Activated CD4-positive, alpha-beta T cell treated with anti-CD3 and anti-CD28 coated beads, Interleukin-2, Interleukin-6, amounts not matched to agents 100 ng/mL and 50 ng/mL, durations not matched to agents 16 hours and 8 hours (primary cell): ENCODE measurements around the gene HPCA.

Experiments used
- DNase-seq: peaks from one replicate; pipeline ENCODE4 v3.0.0-alpha.2; 2020

Gene HPCA

DNA sequence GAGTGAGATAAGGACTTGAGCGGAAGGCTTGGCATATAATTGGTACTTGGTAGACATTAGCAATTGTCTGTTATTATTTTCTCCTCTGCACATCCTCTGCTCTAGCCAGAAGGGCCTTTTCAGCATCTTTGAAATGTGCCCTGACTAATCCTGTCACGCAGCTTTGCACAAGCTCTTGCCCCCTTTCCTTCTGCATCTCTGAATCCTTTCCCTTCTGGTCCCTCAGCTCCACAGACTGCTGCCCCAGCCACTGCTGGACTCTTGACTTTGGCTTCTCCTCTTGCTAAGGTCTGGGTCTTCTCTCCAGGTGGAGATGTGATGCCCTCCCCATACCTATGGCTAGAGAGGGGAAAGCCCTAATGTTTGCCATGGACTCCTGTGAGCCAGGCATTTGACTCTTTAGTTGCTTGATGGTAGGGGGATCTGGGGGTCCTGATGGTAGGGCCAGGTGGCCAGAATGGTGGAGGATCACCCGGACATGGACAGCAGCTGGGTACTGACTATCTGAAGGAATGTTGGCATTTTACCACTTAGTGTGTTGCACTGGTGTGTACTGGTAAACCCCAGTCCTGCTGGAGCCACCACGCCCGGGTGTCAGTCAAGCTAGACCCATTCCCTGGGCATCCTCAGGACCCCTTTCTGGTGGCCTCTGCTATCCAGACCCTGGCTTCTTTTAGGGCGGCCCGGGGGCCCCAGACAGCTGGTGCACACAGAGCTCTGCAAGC is 4.4 kb downstream of the HPCA start:
- DNase-seq = no peak

DNA sequence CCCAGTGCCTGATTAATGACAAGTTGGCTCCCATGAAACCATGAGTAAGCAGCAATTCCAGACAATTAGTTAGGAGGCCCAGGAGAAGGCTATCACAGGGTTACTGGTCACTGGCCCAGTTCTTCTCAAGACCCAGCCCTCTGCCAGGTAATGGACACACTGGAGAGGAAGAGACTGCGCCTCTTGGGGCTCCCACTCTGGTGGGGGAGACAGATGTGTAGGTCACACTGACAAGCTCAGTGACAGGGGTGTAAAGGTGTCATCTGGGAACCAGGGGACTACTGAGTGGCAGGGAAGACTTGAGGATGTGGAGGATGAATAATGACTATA is 4.9 kb downstream of the HPCA start:
- no peak for DNase-seq

DNA sequence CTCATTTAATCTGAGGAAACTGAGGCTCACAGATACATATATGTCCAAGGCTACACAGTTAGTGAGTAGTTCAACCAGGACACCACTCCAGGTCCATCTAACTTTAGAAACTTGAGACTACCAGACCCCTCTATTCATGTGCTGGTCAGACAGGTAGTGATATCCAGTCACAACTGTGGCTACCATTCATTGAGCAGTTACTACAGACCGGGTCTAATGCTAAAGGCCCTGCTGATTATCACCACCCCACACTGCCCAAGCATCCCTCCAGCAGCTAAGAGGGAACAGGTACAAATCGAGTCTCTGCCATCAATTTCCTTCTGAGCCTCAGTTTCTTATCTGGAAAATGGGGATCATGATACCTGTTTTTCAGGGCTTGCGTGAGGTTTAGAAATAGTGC is 5.3 kb downstream of the HPCA start:
- no peak for DNase-seq

DNA sequence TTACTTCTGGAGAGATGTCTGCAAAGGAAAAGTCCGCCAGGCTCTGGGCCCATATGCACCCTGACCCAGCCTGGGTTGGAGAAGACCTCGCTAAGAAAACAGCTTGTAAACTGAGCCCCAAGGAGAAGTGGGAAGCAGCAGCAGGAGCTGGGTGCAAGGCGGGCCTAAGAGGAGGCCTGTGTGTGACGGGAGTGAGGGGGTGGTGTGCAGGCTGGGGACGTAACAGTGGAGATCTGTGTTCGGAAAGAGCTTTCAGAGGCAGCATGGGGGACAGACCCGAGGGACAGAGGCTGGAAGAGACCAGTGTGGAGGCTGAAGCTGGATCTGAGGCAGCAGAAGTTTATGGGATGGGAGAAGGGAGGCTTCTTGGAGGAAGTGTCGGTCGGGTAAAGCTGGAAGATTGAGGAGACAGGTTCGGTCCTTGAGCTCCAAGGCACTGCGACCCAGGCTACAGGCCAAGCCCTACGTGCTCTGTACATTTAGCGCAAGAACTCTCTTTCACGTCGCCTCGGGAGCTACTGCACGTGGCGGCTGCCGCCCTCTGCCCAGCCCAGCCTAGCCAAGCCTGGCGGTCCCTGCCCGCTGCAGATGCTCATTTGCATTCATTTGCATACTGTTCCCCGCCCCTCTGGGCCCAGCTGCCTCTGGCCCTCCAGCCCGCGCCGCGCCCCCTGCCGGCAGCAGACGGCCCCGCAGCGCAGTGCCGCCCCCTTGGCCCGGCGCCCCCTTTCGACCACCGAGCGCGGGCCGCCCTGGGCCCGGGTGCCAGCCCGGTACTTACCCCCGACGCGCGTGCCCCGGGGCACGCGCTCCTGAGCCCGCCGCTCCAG is 6.3 kb downstream of the HPCA start:
- DNase-seq = peak; percentile 52

DNA sequence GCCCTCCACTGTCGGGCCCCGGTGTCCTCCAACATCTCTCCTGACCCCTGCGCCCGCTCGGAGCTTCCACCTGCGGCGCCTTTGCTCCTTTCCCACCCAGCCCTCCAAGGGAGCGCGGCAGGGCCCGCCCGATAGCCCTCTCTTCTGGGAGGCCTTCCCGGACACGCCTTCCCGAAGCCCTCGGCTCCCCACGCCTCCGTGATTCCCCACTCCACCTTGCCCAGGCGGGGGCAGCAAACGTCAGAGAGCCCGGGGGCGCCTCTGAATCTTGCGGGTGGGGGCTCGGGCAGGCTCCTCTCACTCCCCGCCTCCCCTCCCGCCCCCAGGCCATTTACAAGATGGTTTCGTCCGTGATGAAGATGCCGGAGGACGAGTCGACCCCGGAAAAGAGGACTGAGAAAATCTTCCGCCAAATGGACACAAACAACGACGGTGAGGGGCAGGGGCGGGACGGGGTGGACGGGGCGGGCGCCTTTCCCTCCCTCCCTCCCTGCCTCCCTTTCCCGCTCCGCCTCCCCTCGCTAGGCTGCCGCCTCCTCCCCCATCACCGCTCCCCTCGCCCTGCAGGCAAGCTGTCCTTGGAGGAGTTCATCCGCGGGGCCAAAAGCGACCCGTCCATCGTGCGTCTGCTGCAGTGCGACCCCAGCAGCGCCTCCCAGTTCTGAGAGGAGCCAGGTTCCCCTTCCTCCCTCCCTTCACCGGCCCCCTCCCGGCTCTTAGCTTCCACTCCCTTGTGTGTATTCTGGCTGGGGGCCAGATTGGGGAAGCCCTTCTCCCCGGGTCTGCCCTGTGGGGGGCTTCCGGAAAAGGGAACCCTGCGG is 7.1 kb downstream of the HPCA start:
- no peak for DNase-seq

DNA sequence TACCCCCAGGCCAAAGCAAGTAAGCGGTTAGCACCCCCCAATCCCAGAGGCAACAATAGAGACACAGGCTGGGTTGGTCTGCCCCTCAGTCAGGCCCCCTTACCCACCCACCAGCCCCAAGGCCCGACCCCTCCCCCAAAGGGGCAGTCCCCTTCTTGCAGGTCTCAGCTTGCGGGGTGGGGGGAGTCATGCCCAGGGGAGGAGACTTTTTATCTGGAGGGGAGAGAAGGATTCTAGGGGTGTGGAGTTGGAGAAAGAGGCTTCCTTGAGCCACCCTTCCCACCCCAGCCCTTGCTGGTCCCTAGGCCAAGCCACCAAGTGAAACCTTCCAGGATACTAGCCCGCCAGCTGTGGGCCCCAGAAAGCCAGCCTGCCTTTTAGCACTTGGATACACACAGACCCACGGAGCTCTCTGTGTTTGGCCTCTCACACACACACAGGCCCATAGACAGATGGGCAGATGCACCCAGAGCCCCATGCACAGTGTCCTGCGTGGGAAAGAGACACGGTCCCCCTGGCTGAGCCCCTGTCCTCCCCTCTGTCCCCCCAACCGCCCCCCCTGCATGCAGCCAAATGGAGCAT is 7.8 kb downstream of the HPCA start:
- DNase-seq = no peak

DNA sequence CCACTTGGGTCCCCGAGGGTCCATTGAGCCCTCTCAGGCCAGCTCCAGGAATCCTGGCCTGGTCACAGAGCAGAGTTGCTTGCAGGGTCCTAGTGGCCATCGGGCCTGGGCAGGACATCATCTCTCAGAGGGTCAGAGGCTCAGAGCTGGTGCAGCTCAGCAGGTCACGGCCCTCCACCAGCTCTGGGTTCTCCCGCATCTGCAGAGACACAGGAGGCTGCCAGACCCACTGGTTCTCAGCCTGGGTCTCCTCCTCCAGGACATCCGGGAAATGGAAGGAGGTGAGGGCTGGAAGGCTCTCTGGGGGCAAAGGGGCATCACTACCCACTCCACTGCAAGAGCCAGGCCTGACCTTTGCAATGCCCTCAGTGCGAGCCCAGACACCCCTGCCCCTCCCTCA is 8.4 kb downstream of the HPCA start:
- DNase-seq = no peak

DNA sequence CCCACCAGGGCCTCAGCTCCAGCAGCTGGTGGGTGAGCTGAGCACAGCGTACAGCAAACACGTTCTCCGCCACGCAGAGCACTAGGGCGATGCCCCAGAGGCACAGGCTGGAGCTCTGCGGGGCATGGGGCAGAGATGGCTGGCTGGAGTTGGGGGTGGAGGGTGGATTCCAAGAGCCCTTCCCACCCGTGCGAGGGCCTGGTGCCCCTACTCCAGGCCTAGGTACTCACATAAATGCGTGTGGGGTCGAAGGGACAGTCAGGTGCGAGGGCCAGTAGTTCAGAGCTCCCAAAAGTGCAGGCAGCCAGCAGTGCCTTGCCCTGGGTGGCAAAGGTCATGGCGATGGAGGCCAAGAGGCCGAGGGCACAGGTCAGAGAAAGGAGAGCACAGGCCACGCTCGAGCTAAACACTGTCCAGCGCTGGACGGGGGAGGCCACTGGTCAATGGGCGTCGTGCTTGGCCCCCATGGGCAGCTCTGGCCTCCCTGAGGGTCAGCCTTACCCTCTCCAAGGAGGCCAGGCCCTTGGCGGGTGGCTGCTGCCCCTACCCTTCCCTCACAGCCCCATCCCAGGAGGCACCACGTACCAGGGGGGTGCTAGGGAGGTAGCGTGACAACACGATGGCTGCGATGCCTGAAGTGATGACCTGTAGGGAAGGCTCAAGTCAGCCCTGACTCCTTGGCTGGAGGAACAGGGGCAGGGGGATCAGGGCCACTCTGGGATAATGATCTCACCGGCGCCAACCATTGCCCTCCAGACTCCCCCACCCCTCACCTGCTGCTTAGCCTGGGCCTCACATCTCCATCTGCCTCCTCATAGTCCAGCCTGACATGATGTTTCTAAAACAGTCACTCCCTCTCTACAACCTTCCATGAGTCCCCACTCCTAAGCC is 9.3 kb downstream of the HPCA start:
- DNase-seq = no peak

DNA sequence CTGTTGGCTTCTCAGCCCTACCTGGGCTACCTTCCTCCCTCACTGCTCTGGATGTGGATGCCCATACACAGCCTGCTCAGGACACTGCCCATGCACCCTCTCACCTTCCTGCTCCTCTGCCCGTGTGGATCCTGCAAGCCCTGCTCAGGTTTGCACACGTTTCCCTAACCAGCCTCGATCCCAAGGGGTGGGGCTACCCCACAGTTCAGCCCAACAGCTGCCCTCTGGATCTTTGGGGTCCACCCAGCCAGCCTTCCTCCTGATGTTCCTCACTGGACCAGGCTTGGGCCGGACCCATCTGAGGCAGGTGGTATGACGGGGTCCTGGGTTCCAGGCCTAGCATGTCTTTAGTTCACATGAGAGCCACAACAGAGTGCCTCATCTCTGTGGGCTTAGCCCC is 10.2 kb downstream of the HPCA start:
- no peak for DNase-seq

DNA sequence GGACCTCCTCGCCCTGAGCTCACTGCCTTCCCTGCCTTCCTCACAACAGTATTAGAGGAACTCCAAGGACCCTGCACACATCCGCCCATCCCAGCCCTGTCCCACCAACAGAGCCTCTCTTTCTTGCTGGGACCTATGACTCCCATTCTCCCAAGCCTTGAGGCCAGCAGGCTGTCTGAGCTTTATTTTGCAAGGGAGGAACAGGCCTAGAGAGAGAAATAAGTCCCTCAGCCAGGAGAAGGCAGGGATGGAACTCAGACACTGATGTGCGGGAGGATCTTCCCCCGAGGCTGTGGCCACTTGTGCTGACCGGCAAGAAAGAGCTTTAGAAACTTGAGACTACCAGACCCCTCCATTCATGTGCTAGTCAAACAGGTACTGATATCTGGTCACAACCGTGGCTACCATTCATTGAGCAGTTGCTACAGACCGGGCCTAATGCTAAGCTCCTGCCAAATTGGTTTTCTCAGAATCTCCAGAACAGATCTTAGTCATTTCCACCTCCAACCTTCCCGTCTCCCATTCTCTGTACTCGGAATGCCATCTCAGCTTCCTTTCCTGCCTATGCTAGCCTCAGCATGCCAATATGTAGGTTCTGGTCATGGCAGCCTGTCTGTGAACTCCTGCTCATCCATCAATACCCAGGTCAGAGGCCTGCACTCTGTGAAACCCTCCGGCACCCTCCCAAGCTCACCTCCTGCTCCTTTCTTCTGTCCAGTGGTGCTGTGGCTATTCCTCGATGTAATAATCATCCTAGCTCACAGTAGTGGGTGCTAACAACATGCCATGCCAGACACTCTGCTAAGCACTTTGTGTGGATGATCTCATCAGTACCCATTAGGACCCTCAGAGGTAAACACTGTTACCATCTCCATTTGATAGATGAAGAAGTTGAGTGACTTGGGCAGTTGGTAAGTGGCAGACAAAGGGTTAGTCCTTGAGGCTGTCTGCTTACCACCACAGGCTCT is 11.1 kb downstream of the HPCA start:
- DNase-seq = no peak

DNA sequence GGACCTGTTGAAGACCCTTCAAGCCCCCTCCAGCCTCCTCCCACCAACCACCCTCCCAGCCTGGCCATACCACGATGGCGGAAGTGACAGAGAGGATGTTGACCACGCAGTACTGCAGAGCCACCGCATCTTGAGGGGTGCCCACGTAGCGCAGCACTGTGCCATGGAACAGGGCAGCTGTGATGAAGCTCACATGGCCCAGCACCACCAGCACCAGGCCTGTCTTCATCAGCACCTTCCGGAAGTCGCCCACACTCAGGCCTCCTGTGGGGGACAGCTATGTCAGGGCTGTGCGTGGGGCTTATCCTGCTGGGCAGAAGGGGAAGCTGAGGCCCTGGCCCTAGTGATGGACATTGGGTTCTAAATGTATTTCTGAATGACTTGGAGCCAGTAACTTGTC is 11.8 kb downstream of the HPCA start:
- DNase-seq = no peak

DNA sequence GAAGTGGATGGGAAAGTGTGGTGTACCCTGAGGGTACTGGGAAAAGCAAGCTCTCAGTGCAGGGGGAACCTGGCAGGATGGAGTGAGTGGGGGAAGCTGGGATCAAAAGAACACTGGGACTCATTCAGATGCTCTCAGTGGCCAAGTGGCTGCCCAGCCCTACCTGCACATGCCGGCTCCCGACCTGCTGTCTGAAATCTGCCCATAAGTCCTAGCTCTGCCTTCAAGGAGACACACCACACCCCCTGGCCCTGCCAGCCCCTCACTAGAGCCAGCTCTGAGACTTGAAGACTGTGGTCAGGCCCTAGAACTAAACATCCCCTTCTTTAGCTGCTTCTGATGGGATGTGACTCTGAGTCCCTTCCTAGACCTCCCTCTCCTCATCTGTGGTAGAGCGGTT is 12.7 kb downstream of the HPCA start:
- no peak for DNase-seq

DNA sequence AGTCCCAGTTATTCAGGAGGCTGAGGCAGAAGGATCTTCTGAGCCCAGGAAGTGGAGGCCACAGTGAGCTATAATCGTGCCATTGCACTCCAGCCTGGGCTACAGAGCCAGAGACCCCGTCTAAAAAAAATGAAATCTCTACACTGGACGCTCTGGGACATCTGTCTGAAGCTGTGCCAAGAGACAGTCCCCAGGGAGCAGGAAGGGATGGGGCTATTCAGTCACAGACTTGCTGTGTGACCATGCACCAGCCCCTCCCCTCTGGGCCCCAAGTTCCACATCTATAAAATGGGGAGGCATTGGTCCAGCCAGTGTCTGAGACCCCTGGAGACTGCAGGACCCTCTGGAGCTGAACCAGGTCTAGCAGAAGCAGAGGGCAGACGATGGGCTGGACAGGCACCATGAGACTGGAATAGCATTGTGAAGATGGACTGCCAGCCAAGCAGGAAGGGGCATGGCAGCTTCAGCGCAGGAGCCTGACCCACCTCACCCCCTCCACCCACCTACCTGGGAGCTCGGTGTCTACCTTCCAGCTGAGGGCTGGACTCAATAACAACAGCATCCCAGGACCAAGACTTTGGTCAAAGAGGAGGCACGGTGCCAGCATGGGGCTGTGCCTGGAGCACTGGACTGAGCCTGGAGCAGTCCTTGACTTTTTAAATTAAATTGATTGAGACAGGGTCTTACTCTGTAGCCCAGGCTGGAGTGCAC is 13.4 kb downstream of the HPCA start:
- no peak for DNase-seq

DNA sequence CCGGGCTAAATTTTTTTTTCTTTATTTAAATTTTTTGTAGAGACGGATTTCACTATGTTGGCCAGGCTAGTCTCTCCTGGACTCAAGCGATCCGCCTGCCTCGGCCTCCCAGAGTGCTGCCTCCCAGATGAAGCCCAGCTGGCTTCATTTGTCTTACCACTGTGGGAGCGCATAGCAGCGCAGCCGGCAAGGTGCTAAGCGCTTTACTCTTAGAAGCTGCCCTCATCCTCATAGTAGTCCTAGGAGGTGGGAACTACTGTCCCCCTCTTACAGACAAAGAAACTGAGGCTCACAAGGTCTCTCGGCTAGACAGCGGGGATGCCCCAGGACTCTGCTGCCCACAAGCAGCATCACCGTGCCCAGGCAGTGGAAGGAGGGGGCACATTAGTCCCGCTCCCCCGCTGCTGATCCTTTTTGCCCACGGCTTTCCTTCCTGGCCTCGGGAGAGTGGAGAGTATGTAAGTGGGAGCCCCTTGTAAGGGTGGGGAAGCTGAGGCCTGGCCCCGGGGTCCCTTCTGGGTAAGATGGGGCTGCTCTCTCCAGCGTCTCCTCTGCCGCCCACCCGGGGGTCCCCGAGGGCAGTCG is 14.2 kb downstream of the HPCA start:
- no peak for DNase-seq

DNA sequence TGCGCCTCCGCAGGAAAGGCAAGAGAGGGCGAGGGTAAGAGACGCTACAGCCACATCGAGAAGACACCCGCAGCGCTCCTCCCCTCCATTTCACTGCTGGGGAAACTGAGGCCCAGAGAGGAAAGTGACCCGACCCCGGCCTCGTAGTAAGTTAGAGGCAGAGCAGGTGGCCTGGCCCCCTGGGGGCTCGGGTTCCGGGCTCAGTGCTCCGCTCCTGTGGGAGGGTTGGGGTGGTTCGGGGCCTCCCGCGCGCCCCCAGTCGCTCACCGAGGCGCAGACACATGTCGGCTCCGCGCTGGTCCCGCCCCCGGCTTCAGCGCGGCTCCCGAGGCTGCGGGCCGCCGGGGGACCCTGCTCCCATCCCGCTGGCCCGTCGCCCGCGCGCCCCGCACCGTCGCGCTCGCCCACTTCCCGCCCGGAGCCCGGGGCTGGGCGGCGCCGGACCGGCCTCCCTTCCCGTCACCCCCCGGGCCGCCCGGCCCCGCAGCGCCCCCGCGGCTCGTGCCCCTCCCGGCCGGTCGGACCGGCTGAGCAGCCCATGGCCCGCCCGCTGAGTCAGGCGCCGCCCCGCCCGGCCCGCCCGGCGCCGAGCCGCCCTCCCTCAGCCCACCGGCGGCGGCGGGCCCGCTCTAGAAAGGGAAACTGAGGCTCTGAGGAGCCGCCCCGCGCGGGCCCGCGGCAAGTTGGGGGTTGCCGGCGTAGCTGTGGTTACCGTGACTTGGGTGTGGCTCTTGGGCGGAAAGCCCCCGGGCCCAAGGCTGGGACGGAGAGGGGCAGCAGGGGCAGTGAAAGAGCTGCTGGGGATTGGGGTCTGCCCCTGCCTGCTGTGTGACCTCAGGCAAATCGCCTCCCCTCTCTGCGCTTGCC is 14.9 kb downstream of the HPCA start, which contains the start of gene TMEM54:
TSS of gene TMEM54 (minus strand) at position 434 of the 867 bp plus-strand sequence. CDS start at position 283, 151 bp downstream.
- DNase-seq = no peak

DNA sequence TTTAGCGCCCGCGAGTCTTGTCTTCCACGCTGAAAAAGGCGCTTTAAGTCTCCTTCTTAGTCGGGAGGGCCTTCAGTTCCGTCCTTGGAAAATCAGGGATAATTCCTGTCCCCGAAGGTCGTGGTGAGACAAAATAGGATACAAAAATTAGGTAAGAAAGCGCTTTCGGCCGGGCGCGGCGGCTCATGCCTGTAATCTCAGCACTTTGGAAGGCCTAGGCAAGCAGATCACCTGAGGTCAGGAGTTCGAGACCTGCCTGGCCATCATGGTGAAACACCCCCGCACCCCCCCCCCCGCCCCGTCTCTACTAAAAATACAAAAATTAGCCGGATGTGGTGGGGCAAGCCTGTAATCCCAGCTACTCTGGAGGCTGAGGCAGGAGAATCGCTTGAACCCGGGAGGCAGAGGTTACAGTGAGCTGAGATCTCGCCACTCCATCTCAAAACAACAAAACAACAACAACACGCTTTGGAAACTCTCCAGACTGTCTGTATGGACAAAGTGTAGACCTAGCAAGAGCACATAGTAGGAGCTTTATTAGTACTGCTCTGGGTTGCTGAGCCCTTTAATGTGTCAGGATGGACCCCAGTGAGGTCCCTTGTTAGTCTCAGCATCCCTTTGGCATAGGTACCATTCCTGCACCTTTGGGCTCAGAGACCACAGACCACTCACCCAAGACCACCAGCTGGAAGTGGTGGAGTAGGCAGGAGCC is 15.7 kb downstream of the HPCA start:
- no peak for DNase-seq

DNA sequence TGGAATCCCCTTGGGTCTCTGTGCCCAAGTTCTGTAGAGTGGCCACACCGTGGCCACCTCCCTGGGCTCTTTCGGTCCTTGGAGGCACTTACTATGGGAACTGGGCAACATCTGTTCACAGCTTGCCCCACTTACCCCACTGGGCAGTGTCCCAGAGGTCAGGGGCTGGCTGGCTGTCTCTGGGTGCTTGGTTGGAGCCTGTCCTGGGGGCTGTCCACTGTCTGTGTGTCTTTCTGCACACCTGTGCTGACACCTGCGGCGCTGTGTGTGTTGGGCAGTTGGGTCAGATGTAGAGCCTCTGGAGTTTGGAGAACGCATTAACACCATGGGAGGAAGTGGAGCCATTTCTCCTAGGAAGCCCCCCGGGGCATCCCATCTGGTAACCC is 16.2 kb downstream of the HPCA start:
- DNase-seq = no peak
